Measurements from ENCODE around the gene TFG. TPM values are rescaled to one million over a fixed set of nuclear protein-coding genes. Genes with fewer than 3 reads are reported as not detected.

The TFG gene
- total RNA-seq, 5 donors from 2014 or later (not counting 1 experiment from before 2014, with no cell fraction given) = 37.8 to 49.4 (median 44.1) TPM

- DNase-seq = no peak
- WGBS (ENCODE audit: insufficient coverage) = no CpG with 5 or more reads among the region's 3 CpGs
- H3K36me3 ChIP-seq (ENCODE audit: control insufficient read depth in 2 of 2, extremely low read depth in 1 of 2, insufficient read depth in 1 of 2, low read length in 1 of 2) = no peaks in the 10 kb centered on the region
- POLR2A ChIA-PET = no interaction called here
- no peaks in the 10 kb centered on the region for H3K27me3 Mint-ChIP-seq
- CTCF ChIA-PET = no interaction called here
- no peak for ATAC-seq (replicated peaks in 1 of 4)
- no peaks in the 10 kb centered on the region for H3K9me3 Mint-ChIP-seq
- no peak overlapping the region for H3K27ac ChIP-seq (ENCODE audit: low read length)
- H3K36me3 Mint-ChIP-seq = peaks cover 2% of the 10 kb centered on the region
- no peak overlapping the region for H3K27ac Mint-ChIP-seq
- H3K4me3 Mint-ChIP-seq = no peak overlapping the region
- no peaks in the 10 kb centered on the region for H3K9me3 ChIP-seq
- peaks cover 0 to 6% (median 1%) of the 10 kb centered on the region in 3 donors for H3K4me1 Mint-ChIP-seq
- H3K4me3 ChIP-seq (ENCODE audit: control insufficient read depth in 1 of 2, extremely low read depth in 1 of 2, low read length in 1 of 2) = no peak overlapping the region
- H3K4me1 ChIP-seq (ENCODE audit: control insufficient read depth in 1 of 2, extremely low read depth in 1 of 2, insufficient read depth in 2 of 2, low read length in 2 of 2) = no peaks in the 10 kb centered on the region
- H3K27me3 ChIP-seq (replicated peaks in 1 of 2; ENCODE audit: control insufficient read depth in 2 of 2, extremely low read depth in 1 of 2, insufficient read depth in 2 of 2, low read length in 1 of 2) = no peaks in the 10 kb centered on the region
Measured at GRCh38 chr3:100765437-100765975, 56.2 kb downstream of the TFG start.

- no peaks in the 10 kb centered on the region for H3K4me1 ChIP-seq (ENCODE audit: control insufficient read depth in 1 of 2, extremely low read depth in 1 of 2, insufficient read depth in 2 of 2, low read length in 2 of 2)
- no peaks in the 10 kb centered on the region for H3K9me3 ChIP-seq
- WGBS (ENCODE audit: insufficient coverage) = no CpG with 5 or more reads among the region's 2 CpGs
- ATAC-seq (replicated peaks in 1 of 4) = no peak
- Mint-ChIP-seq H3K36me3 (peaks cover 2% of the 10 kb centered on the region), H3K4me3 (no peak overlapping the region), H3K27me3 (no peaks in the 10 kb centered on the region), H3K9me3 (no peaks in the 10 kb centered on the region), H3K27ac (no peak overlapping the region), H3K4me1 (peaks cover 0 to 6% (median 1%) of the 10 kb centered on the region in 3 donors)
- no peaks in the 10 kb centered on the region for H3K27me3 ChIP-seq (replicated peaks in 1 of 2; ENCODE audit: control insufficient read depth in 2 of 2, extremely low read depth in 1 of 2, insufficient read depth in 2 of 2, low read length in 1 of 2)
- no peak for DNase-seq
- POLR2A ChIA-PET = no interaction called here
- CTCF ChIA-PET = no interaction called here
- H3K4me3 ChIP-seq (ENCODE audit: control insufficient read depth in 1 of 2, extremely low read depth in 1 of 2, low read length in 1 of 2) = no peak overlapping the region
- H3K36me3 ChIP-seq (ENCODE audit: control insufficient read depth in 2 of 2, extremely low read depth in 1 of 2, insufficient read depth in 1 of 2, low read length in 1 of 2) = no peaks in the 10 kb centered on the region
- H3K27ac ChIP-seq (ENCODE audit: low read length) = no peak overlapping the region
Measured at GRCh38 chr3:100766069-100766468, 56.8 kb downstream of the TFG start.

GRCh38 chr3:100769693-100770092 lies 60.4 kb downstream of the TFG start:
- no peaks in the 10 kb centered on the region for H3K36me3 ChIP-seq (ENCODE audit: control insufficient read depth in 2 of 2, extremely low read depth in 1 of 2, insufficient read depth in 1 of 2, low read length in 1 of 2)
- H3K36me3 Mint-ChIP-seq = peaks cover 1% of the 10 kb centered on the region
- no peaks in the 10 kb centered on the region for H3K9me3 ChIP-seq
- no peaks in the 10 kb centered on the region for H3K4me1 ChIP-seq (ENCODE audit: control insufficient read depth in 1 of 2, extremely low read depth in 1 of 2, insufficient read depth in 2 of 2, low read length in 2 of 2)
- no peak for ATAC-seq (replicated peaks in 1 of 4)
- CTCF ChIA-PET = no interaction called here
- POLR2A ChIA-PET = no interaction called here
- no peak overlapping the region for H3K4me3 Mint-ChIP-seq
- H3K27me3 ChIP-seq (replicated peaks in 1 of 2; ENCODE audit: control insufficient read depth in 2 of 2, extremely low read depth in 1 of 2, insufficient read depth in 2 of 2, low read length in 1 of 2) = no peaks in the 10 kb centered on the region
- H3K27ac ChIP-seq (ENCODE audit: low read length) = no peak overlapping the region
- 95% methylated on average over 2 of the region's 3 CpGs for WGBS (ENCODE audit: insufficient coverage)
- DNase-seq = no peak
- no peak overlapping the region for H3K27ac Mint-ChIP-seq
- H3K27me3 Mint-ChIP-seq = no peaks in the 10 kb centered on the region
- H3K9me3 Mint-ChIP-seq = no peaks in the 10 kb centered on the region
- no peak overlapping the region for H3K4me3 ChIP-seq (ENCODE audit: control insufficient read depth in 1 of 2, extremely low read depth in 1 of 2, low read length in 1 of 2)
- H3K4me1 Mint-ChIP-seq = peaks cover 0 to 5% (median 1%) of the 10 kb centered on the region in 3 donors

GRCh38 chr3:100775226-100775625 lies 65.9 kb downstream of the TFG start:
- Mint-ChIP-seq H3K27ac (no peak overlapping the region), H3K27me3 (no peaks in the 10 kb centered on the region), H3K4me1 (no peaks in the 10 kb centered on the region), H3K36me3 (no peaks in the 10 kb centered on the region), H3K9me3 (no peaks in the 10 kb centered on the region), H3K4me3 (no peak overlapping the region)
- ATAC-seq (replicated peaks in 1 of 4) (no peak), DNase-seq (no peak)
- Histone ChIP-seq H3K4me3 (ENCODE audit: control insufficient read depth in 1 of 2, extremely low read depth in 1 of 2, low read length in 1 of 2) (no peak overlapping the region), H3K36me3 (ENCODE audit: control insufficient read depth in 2 of 2, extremely low read depth in 1 of 2, insufficient read depth in 1 of 2, low read length in 1 of 2) (no peaks in the 10 kb centered on the region), H3K9me3 (no peaks in the 10 kb centered on the region), H3K27ac (ENCODE audit: low read length) (no peak overlapping the region), H3K27me3 (replicated peaks in 1 of 2; ENCODE audit: control insufficient read depth in 2 of 2, extremely low read depth in 1 of 2, insufficient read depth in 2 of 2, low read length in 1 of 2) (no peaks in the 10 kb centered on the region), H3K4me1 (ENCODE audit: control insufficient read depth in 1 of 2, extremely low read depth in 1 of 2, insufficient read depth in 2 of 2, low read length in 2 of 2) (no peaks in the 10 kb centered on the region)
- WGBS (ENCODE audit: insufficient coverage) = 94% methylated on average over 3 of the region's 3 CpGs
- ChIA-PET POLR2A (no interaction called here), CTCF (no interaction called here)

GRCh38 chr3:100775669-100776068 lies 66.4 kb downstream of the TFG start:
- H3K9me3 ChIP-seq = no peaks in the 10 kb centered on the region
- DNase-seq = no peak
- no peaks in the 10 kb centered on the region for H3K36me3 ChIP-seq (ENCODE audit: control insufficient read depth in 2 of 2, extremely low read depth in 1 of 2, insufficient read depth in 1 of 2, low read length in 1 of 2)
- ChIA-PET CTCF (no interaction called here), POLR2A (no interaction called here)
- Mint-ChIP-seq H3K27me3 (no peaks in the 10 kb centered on the region), H3K9me3 (no peaks in the 10 kb centered on the region), H3K27ac (no peak overlapping the region), H3K4me1 (no peaks in the 10 kb centered on the region), H3K36me3 (no peaks in the 10 kb centered on the region), H3K4me3 (no peak overlapping the region)
- no peaks in the 10 kb centered on the region for H3K4me1 ChIP-seq (ENCODE audit: control insufficient read depth in 1 of 2, extremely low read depth in 1 of 2, insufficient read depth in 2 of 2, low read length in 2 of 2)
- H3K4me3 ChIP-seq (ENCODE audit: control insufficient read depth in 1 of 2, extremely low read depth in 1 of 2, low read length in 1 of 2) = no peak overlapping the region
- ATAC-seq (replicated peaks in 1 of 4) = no peak
- no peak overlapping the region for H3K27ac ChIP-seq (ENCODE audit: low read length)
- no peaks in the 10 kb centered on the region for H3K27me3 ChIP-seq (replicated peaks in 1 of 2; ENCODE audit: control insufficient read depth in 2 of 2, extremely low read depth in 1 of 2, insufficient read depth in 2 of 2, low read length in 1 of 2)

GRCh38 chr3:100776097-100776729 lies 66.9 kb downstream of the TFG start:
- 90% methylated on average over 2 of the region's 2 CpGs for WGBS (ENCODE audit: insufficient coverage)
- H3K27me3 Mint-ChIP-seq = no peaks in the 10 kb centered on the region
- Histone ChIP-seq H3K4me3 (ENCODE audit: control insufficient read depth in 1 of 2, extremely low read depth in 1 of 2, low read length in 1 of 2) (no peak overlapping the region), H3K4me1 (ENCODE audit: control insufficient read depth in 1 of 2, extremely low read depth in 1 of 2, insufficient read depth in 2 of 2, low read length in 2 of 2) (no peaks in the 10 kb centered on the region), H3K36me3 (ENCODE audit: control insufficient read depth in 2 of 2, extremely low read depth in 1 of 2, insufficient read depth in 1 of 2, low read length in 1 of 2) (no peaks in the 10 kb centered on the region), H3K27ac (ENCODE audit: low read length) (no peak overlapping the region), H3K27me3 (replicated peaks in 1 of 2; ENCODE audit: control insufficient read depth in 2 of 2, extremely low read depth in 1 of 2, insufficient read depth in 2 of 2, low read length in 1 of 2) (no peaks in the 10 kb centered on the region), H3K9me3 (no peaks in the 10 kb centered on the region)
- no peak for ATAC-seq (replicated peaks in 1 of 4)
- ChIA-PET CTCF (no interaction called here), POLR2A (no interaction called here)
- H3K4me3 Mint-ChIP-seq = no peak overlapping the region
- H3K36me3 Mint-ChIP-seq = no peaks in the 10 kb centered on the region
- DNase-seq = no peak
- H3K4me1 Mint-ChIP-seq = no peaks in the 10 kb centered on the region
- H3K27ac Mint-ChIP-seq = no peak overlapping the region
- H3K9me3 Mint-ChIP-seq = no peaks in the 10 kb centered on the region

GRCh38 chr3:100776746-100777145 lies 67.5 kb downstream of the TFG start:
- Histone ChIP-seq H3K9me3 (no peaks in the 10 kb centered on the region), H3K27me3 (replicated peaks in 1 of 2; ENCODE audit: control insufficient read depth in 2 of 2, extremely low read depth in 1 of 2, insufficient read depth in 2 of 2, low read length in 1 of 2) (no peaks in the 10 kb centered on the region), H3K4me3 (ENCODE audit: control insufficient read depth in 1 of 2, extremely low read depth in 1 of 2, low read length in 1 of 2) (no peak overlapping the region), H3K27ac (ENCODE audit: low read length) (no peak overlapping the region), H3K36me3 (ENCODE audit: control insufficient read depth in 2 of 2, extremely low read depth in 1 of 2, insufficient read depth in 1 of 2, low read length in 1 of 2) (no peaks in the 10 kb centered on the region), H3K4me1 (ENCODE audit: control insufficient read depth in 1 of 2, extremely low read depth in 1 of 2, insufficient read depth in 2 of 2, low read length in 2 of 2) (no peaks in the 10 kb centered on the region)
- H3K4me3 Mint-ChIP-seq = no peak overlapping the region
- ChIA-PET CTCF (no interaction called here), POLR2A (no interaction called here)
- DNase-seq = no peak
- no peak overlapping the region for H3K27ac Mint-ChIP-seq
- WGBS (ENCODE audit: insufficient coverage) = no CpG with 5 or more reads among the region's 2 CpGs
- no peak for ATAC-seq (replicated peaks in 1 of 4)
- no peaks in the 10 kb centered on the region for H3K9me3 Mint-ChIP-seq
- H3K4me1 Mint-ChIP-seq = no peaks in the 10 kb centered on the region
- H3K36me3 Mint-ChIP-seq = no peaks in the 10 kb centered on the region
- H3K27me3 Mint-ChIP-seq = no peaks in the 10 kb centered on the region
